Caco-2 (cell line): Measurements from ENCODE around the gene AP5M1. TPM values are rescaled to one million over a fixed set of nuclear protein-coding genes. Genes with fewer than 3 reads are reported as not detected.

Experiments used
- BruUV-seq: library from RNA; stranded (reverse); fragments of 400-500 nt; replicated peaks from 2 replicates; lab custom pipeline; 2021; lab: Mats Ljungman, UMichigan
- CTCF ChIA-PET: fragments of 300-600 bp; sonication (Branson Sonifier 250); formaldehyde crosslinking; loops from one replicate; lab custom pipeline; 2022; ENCODE audit warnings: antibody characterized with exemption; lab: Charles Lee
- POLR2A ChIA-PET: fragments of 300-600 bp; sonication (Branson Sonifier 250); formaldehyde crosslinking; loops from one replicate; lab custom pipeline; 2022; ENCODE audit warnings: antibody characterized with exemption; lab: Charles Lee
- DNase-seq, 2 experiments: peaks; one replicate each; pipeline versions ENCODE4 v3.0.0 to v3.0.0-alpha.2; 2020 to 2022
- H3K27me3 ChIP-seq: replicated peaks from 2 replicates; pipeline ENCODE4 v1.6.0; 2011; ENCODE audit warnings: low read length; ENCODE audit not compliant: control insufficient read depth, insufficient read depth
- H3K36me3 ChIP-seq: 2 replicates; pipeline ENCODE4 v1.5.1; 2011; ENCODE audit warnings: low read length; ENCODE audit not compliant: control insufficient read depth, insufficient read depth
- H3K4me1 ChIP-seq: fragments of 250-450 bp; sonication (Bioruptor Pico); 2 replicates; pipeline ENCODE4 v1.5.1; 2020; ENCODE audit warnings: mild to moderate bottlenecking
- H3K4me3 ChIP-seq: 2 replicates; pipeline ENCODE4 v1.5.1; 2011; ENCODE audit warnings: low read depth, mild to moderate bottlenecking, control low read depth, low read length
- H3K9me3 ChIP-seq: fragments of 250-450 bp; sonication (Bioruptor Pico); 2 replicates; pipeline ENCODE4 v1.5.1; 2020; ENCODE audit warnings: mild to moderate bottlenecking, moderate library complexity
- H3K27ac Mint-ChIP-seq: one replicate; pipeline ENCODE4 v1.8.0; 2022; ENCODE audit warnings: mixed read lengths; ENCODE audit not compliant: unreplicated experiment
- H3K27me3 Mint-ChIP-seq: one replicate; pipeline ENCODE4 v1.8.0; 2022; ENCODE audit warnings: mixed read lengths; ENCODE audit not compliant: insufficient read depth, unreplicated experiment
- H3K36me3 Mint-ChIP-seq: one replicate; pipeline ENCODE4 v1.8.0; 2022; ENCODE audit warnings: mild to moderate bottlenecking, mixed read lengths; ENCODE audit not compliant: insufficient read depth, unreplicated experiment
- H3K4me1 Mint-ChIP-seq: one replicate; pipeline ENCODE4 v1.8.0; 2022; ENCODE audit warnings: low read depth, mixed read lengths; ENCODE audit not compliant: unreplicated experiment
- H3K4me3 Mint-ChIP-seq: one replicate; pipeline ENCODE4 v1.8.0; 2022; ENCODE audit warnings: mild to moderate bottlenecking, moderate library complexity, mixed read lengths; ENCODE audit not compliant: unreplicated experiment
- H3K9me3 Mint-ChIP-seq: one replicate; pipeline ENCODE4 v1.8.0; 2022; ENCODE audit warnings: mixed read lengths; ENCODE audit not compliant: unreplicated experiment
- intact Hi-C: fragments of 100-400 bp; cut with micrococcal nuclease; formaldehyde crosslinking; loops from one replicate; pipeline ENCODE4 v1.10.0; 2022; ENCODE audit not compliant: unreplicated experiment
- total RNA-seq: library from RNA; stranded (reverse); gene quantifications from 2 replicates; pipeline ENCODE4 v1.2.3, GENCODE V29; 2022
- TF ChIP-seq, protein P1 (sequence below), 2 experiments: fragments of 200-600 bp in 1 of 2; IDR thresholded peaks; 1 replicate in 1 of 2; 2 replicates in 1 of 2; pipeline versions ENCODE4 v1.5.1 to v1.8.0; 2011 to 2022; ENCODE audit warnings: antibody characterized with exemption in 1 of 2, control low read depth in 1 of 2, inconsistent platforms in 1 of 2, low read depth in 1 of 2, low read length in 1 of 2, mild to moderate bottlenecking in 1 of 2, moderate library complexity in 1 of 2; ENCODE audit not compliant: insufficient read depth in 1 of 2, severe bottlenecking in 1 of 2, unreplicated experiment in 1 of 2

Gene AP5M1
- total RNA-seq, 1 experiment from 2014 or later = 47.8 TPM

DNA sequence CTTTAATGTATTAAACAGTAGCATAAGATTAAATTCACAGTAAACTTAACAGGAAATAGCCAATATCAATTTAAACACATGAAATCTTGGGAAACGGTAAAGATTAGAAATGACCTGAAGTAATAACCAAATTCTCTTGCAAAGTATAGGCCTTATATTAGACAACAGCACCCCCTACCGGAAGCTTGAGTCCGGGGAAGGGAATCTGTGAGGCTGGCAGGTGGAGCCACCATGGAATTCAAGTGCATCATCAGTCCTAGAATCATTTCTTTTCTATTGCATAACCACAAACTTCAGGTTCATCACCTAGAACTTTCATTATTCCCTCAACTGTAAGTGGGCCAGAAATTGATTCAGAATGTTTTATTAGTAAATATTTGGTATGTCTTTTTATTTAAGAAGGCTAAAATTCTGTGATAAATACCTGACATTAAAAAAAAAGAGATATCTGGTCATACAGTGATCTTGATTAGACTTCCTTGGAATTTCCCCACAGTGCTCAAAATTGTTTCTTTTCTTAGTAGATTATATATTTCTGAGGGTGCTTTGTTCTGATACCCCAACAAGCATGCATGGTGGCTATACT is 48.6 kb downstream of the AP5M1 start:
- Mint-ChIP-seq H3K27me3 (peaks cover 3% of the 10 kb centered on the region), H3K4me1 (no peaks in the 10 kb centered on the region), H3K27ac (no peak overlapping the region), H3K4me3 (no peak overlapping the region), H3K9me3 (no peaks in the 10 kb centered on the region), H3K36me3 (no peaks in the 10 kb centered on the region)
- DNase-seq = peak; percentile 74 to 88
- no peaks in the 10 kb centered on the region for H3K9me3 ChIP-seq
- no peaks in the 10 kb centered on the region for H3K36me3 ChIP-seq
- H3K4me3 ChIP-seq = no peak overlapping the region
- H3K4me1 ChIP-seq = no peaks in the 10 kb centered on the region
- intact Hi-C loops = loop anchor here (1.0 to 5.0 kb wide), 4 partner anchors 75 to 826 kb away; partner anchors contain the start of gene NAA30
- no TSS peak for BruUV-seq
- H3K27me3 ChIP-seq = no peaks in the 10 kb centered on the region
- POLR2A ChIA-PET = no interaction called here
- TF ChIP-seq, protein P1, sequence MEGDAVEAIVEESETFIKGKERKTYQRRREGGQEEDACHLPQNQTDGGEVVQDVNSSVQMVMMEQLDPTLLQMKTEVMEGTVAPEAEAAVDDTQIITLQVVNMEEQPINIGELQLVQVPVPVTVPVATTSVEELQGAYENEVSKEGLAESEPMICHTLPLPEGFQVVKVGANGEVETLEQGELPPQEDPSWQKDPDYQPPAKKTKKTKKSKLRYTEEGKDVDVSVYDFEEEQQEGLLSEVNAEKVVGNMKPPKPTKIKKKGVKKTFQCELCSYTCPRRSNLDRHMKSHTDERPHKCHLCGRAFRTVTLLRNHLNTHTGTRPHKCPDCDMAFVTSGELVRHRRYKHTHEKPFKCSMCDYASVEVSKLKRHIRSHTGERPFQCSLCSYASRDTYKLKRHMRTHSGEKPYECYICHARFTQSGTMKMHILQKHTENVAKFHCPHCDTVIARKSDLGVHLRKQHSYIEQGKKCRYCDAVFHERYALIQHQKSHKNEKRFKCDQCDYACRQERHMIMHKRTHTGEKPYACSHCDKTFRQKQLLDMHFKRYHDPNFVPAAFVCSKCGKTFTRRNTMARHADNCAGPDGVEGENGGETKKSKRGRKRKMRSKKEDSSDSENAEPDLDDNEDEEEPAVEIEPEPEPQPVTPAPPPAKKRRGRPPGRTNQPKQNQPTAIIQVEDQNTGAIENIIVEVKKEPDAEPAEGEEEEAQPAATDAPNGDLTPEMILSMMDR (IDR thresholded peaks at IDR 0.05; ENCODE audit: insufficient read depth in 1 of 2, low read depth in 1 of 2, low read length in 1 of 2, severe bottlenecking in 1 of 2, unreplicated experiment in 1 of 2) = peak; percentile 69 to 86
- CTCF ChIA-PET = interaction anchor here (1.0 kb wide), 2 partner anchors 17 to 26 kb away, joined by 3 to 4 read pairs; no protein-coding TSS in a partner anchor

DNA sequence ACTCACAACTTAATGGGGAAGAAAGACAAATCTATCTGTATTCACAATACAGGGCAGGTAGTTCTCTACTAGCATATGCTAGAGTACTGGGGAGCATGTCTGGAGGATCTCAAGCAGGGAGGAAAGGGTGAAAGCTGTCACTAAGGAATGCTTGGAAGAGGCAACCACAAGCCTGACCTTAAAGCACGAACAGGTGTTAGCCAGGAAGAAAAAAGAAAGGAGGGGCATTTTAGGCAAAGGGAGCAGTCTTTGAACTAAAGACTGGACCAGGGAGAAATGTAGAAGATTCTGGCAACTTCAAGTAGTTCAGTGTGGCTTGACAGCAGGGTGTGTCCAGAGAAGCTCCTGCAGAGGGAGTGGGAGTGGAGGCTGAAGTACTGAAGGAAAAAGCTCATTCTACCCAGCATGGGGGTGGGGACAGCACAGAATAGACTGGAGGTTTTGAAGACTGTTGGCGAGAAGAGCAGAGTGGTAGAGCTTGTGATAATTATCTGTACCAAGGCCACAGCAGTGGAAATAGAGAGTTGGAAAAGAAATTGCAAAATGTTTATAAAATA is 50.9 kb downstream of the AP5M1 start:
- DNase-seq = peak; percentile 5 to 32
- POLR2A ChIA-PET = no interaction called here
- no peak overlapping the region for H3K27ac Mint-ChIP-seq
- H3K27me3 Mint-ChIP-seq = peaks cover 3% of the 10 kb centered on the region
- no peaks in the 10 kb centered on the region for H3K36me3 ChIP-seq
- no peaks in the 10 kb centered on the region for H3K27me3 ChIP-seq
- BruUV-seq = no TSS peak
- TF ChIP-seq, protein P1 (IDR thresholded peaks at IDR 0.05; ENCODE audit: insufficient read depth in 1 of 2, low read depth in 1 of 2, low read length in 1 of 2, severe bottlenecking in 1 of 2, unreplicated experiment in 1 of 2) = no peak
- no peaks in the 10 kb centered on the region for H3K36me3 Mint-ChIP-seq
- intact Hi-C loops = loop anchor here (5.0 kb wide), 2 partner anchors 73 to 117 kb away; partner anchors contain the start of gene NAA30
- no peaks in the 10 kb centered on the region for H3K4me1 ChIP-seq
- H3K9me3 Mint-ChIP-seq = no peaks in the 10 kb centered on the region
- no peaks in the 10 kb centered on the region for H3K9me3 ChIP-seq
- H3K4me3 ChIP-seq = no peak overlapping the region
- H3K4me1 Mint-ChIP-seq = no peaks in the 10 kb centered on the region
- H3K4me3 Mint-ChIP-seq = no peak overlapping the region
- CTCF ChIA-PET = interaction anchor here (0.5 kb wide), 1 partner anchor 634 kb away, joined by 3 read pairs; no protein-coding TSS in a partner anchor

DNA sequence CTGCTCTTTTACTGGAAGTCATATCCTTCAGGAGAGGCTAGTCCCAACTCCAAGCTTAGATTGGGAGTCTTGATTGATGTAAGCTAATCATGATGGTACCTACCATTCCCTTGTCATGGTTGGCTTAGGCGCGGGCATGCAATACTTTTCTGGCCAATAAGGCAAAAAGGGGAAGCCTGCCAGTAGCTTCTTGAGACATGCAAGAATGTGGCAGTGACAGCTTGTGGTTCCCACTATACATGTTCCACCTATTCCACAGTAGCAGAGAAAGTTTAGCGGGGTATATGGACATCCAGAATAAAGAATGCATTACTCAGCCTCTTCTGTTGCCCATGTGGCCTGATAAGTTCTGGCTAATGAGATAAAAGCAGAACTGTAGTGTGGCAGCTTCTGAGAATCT is 55.0 kb downstream of the AP5M1 start:
- Histone ChIP-seq H3K9me3 (no peaks in the 10 kb centered on the region), H3K27me3 (no peaks in the 10 kb centered on the region), H3K4me1 (no peaks in the 10 kb centered on the region), H3K4me3 (no peak overlapping the region), H3K36me3 (no peaks in the 10 kb centered on the region)
- no peak for DNase-seq
- ChIA-PET CTCF (no interaction called here), POLR2A (no interaction called here)
- H3K9me3 Mint-ChIP-seq = no peaks in the 10 kb centered on the region
- TF ChIP-seq, protein P1 (IDR thresholded peaks at IDR 0.05; ENCODE audit: insufficient read depth in 1 of 2, low read depth in 1 of 2, low read length in 1 of 2, severe bottlenecking in 1 of 2, unreplicated experiment in 1 of 2) = no peak
- no peak overlapping the region for H3K27ac Mint-ChIP-seq
- intact Hi-C loops = no loop called here
- no peaks in the 10 kb centered on the region for H3K27me3 Mint-ChIP-seq
- BruUV-seq = no TSS peak
- no peak overlapping the region for H3K4me3 Mint-ChIP-seq
- H3K4me1 Mint-ChIP-seq = no peaks in the 10 kb centered on the region
- H3K36me3 Mint-ChIP-seq = no peaks in the 10 kb centered on the region
